Measurements from ENCODE around the gene PC.

The PC gene

DNA sequence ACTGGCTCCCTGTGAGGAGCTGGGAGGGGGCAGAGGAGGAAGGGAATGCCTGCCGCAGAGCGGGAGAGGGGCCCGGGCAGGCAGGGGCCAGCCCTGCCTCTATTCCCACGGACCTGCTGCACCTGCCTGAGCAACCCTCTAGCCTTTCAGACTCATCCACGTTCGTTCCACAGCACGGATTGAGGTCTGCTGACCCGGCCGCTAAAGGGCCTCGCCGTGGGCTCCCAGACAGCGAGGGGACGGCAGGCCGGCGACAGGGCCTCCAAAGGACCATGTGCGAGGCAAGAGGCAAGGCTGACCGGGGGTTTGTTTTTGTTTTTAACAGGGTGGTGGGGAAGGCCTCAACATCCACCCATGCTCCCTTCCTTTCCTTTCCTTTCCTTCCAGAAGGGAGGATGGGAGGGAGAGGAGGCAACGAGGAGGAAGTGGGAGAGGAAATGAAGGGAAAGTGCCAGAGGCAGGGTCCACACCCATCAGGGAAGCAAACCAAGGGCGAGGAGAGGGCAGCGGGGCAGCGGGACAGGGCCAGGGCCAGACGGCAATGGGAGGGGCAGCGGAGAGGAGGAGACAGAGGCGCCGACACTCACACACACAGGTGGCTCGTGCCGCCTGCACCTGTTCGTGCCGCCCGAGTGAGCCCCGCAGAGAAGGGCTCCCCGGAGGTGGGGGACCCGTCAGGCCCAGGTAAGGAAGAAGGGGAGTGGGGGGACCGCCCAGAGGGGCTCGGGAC, 93.8 kb downstream of the PC start:
- FAIRE-seq = no peak

DNA sequence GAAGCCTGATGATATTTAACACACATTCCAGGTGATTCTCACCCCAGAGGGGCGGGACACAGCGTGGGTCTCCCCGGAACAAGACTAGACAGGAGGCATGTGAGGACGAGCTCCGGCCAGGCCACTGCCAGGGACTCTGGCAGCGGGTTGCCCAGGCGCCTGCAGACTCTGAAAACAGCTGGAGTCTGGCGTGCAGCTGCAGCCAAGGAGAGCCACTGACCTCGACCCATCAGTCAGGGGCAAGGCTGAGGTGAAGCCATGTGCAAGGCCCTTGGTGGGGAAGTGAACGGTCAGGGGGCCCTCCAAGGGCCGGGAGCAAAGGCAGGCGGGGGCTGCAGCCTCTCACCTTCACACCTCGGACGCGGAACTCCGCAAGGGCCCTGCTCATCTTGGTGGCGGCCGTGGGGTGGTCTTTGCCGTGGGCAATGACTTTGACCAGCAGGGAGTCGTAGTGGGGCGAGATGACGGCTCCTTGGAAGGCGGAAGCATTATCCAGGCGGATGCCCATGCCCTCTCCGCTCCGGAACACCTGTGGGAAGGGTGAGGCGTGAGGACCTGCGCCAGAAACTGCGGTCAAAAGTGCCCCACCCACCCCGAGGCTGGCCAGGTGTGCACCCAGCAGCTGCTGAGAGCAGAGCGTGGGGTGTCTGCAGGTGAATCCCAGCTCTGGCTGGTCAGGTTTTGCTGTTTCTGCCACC, 94.6 kb downstream of the PC start:
- FAIRE-seq = no peak

DNA sequence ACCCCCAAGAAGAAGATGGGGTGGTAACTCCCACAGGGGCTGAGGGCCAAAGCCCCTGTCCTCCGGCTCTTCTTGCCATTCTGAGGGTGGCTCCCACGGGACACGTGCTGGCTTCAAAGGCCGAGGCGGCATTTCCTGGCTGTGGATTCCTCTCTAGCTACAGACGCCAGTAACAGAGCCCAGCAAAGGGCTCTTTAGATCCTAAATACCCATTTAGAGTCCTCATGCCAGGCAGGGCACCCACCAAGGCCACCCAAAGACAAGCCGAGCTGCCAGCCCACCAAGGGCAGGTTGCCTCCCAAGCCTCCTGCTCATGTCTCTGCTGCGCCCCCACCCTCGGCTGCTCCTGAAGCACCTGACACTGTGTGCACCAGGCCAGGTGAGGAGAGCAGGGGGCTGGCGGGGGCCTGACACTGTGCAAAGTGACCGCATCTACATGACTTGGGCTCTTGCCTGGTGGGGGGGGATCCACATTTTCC, 95.6 kb downstream of the PC start:
- FAIRE-seq = no peak

DNA sequence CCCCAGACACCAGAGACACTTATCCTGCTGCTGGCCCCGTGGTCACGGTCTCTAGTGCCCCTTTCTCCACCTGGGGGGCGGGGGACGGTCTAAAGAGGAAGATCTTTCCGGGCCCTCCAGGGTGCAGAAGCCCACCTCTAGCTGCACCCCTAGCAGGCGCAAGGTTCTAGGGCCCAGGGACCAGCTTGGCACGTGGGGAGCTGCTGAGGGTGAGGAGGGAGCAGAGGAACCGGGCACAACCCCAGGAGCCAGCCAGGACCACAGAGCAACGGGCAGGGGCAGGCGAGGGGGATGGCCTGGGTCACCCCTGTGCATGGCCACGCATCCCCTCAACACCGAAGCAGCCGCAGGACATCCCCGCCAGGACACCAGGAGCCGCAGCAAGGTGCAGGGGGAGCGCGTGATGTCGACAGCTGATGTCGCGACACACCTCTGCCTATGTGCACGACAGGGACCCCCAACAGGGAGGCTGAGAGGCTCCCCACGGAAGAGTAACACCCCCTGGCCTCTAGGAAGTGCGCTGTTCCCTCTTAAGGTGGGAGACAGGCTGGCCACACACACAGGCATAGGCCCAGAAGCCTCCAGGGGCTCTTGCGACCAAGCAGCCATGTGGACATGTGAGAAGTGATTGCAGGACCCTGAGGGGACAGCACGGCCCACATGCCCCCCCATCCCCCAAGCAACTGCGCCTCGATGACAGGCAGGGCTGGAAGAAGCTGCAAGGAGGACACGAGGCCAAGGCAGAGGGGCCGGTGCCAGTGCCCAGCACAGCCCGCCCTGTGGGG, 96.2 kb downstream of the PC start:
- FAIRE-seq = no peak

DNA sequence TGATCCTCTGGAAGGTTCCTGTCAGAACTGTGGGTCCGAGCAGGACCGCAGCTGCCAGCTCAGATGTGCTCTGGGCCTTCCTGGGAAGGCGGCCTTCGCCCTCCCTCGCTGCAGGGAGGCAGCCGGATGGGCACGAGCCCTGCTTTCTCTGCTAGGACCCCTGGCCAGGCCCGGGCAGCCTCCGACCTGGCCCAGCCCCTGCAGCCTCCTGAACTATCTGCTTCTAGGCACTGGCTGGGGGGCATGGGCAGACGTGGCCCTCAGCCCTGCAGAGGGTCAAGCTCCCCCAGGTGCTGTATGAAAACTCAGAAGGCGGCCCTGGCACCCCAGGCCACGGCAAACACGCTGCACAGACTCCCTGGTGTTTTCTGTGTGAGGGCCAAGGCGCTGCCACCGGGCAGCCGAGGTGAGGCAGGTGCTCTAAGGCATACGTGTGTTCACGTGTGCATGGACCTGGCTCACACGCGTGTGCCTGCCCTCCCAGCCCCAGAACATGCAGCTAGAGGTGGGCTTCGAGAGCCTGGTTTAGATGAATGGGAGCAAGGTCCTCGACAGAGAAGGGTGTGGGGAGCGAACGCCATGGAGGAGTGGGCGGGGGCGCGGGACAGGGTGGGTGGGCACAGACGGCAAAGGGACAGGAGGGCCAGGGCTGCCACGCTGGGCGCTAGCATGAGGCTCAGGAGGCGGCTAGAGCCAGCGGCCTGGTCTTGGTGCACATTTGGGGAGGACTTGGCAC, 97.0 kb downstream of the PC start:
- no peak for FAIRE-seq

GRCh38 chr11:66860449-66860831, 97.7 kb downstream of the PC start:
- no peak for FAIRE-seq

DNA sequence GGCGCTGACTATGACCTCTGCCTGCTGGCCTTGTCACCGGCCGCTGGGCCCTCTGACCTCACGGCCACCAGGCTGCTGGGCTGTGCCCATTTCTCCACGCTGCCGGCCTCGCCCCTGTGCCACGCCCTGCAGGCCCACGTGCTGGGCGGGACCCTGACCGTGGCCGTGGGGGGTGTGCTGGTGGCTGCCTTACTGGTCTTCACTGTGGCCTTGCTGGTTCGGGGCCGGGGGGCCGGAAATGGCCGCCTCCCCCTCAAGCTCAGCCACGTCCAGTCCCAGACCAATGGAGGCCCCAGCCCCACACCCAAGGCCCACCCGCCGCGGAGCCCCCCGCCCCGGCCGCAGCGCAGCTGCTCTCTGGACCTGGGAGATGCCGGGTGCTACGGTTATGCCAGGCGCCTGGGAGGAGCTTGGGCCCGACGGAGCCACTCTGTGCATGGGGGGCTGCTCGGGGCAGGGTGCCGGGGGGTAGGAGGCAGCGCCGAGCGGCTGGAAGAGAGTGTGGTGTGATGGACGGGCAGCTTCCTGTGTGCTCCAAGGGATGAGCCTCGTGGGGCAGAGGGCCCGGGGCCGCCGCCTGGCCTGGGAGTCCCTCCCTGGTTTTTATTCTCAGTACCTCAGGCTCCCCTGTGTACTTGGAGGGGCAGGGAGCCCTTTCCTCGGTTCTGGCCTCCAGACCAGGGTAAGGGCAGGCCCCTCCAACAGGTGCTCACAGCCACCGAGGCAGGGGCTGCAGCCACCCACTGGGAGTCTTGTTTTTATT, 98.3 kb downstream of the PC start:
- FAIRE-seq = no peak

DNA sequence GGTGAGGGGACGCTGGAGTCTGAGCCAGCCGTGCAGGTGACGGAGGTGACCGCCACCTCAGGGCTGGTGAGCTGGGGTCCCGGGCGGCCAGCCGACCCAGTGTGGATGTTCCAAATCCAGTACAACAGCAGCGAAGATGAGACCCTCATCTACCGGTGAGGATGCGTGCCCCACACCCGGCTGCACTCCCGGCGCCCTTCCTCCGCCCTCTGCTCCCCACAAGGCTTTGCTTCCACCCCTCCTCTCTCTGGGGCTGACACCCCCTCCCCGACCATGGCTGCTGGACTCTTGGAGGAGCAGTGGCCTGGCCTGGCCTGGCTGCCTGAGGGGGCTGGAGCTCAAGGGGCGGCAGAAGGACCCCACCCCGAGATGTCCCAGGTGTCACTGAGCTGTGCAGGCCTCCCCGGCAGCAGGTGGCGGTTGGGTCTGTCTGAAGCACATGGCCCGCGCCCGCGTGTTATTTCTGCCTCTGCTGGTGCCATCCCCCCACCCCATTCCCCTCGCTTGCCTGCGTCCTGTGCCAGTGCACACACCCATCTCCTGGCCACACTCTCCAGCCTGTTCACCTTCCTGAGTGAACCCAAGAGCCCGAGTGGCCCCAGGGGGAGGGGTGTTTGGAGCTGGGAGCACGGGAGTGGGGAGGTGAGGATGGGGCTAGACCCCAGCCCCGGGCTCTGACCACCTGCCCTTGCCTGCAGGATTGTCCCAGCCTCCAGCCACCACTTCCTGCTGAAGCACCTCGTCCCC, 99.1 kb downstream of the PC start:
- no peak for FAIRE-seq

DNA sequence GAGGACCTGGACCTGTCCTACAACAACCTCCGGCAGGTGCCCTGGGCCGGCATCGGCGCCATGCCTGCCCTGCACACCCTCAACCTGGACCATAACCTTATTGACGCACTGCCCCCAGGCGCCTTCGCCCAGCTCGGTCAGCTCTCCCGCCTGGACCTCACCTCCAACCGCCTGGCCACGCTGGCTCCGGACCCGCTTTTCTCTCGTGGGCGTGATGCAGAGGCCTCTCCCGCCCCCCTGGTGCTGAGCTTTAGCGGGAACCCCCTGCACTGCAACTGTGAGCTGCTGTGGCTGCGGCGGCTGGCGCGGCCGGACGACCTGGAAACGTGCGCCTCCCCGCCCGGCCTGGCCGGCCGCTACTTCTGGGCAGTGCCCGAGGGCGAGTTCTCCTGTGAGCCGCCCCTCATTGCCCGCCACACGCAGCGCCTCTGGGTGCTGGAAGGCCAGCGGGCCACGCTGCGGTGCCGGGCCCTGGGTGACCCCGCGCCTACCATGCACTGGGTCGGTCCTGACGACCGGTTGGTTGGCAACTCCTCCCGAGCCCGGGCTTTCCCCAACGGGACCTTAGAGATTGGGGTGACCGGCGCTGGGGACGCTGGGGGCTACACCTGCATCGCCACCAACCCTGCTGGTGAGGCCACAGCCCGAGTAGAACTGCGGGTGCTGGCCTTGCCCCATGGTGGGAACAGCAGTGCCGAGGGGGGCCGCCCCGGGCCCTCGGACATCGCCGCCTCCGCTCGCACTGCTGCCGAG, 99.8 kb downstream of the PC start:
- no peak for FAIRE-seq

DNA sequence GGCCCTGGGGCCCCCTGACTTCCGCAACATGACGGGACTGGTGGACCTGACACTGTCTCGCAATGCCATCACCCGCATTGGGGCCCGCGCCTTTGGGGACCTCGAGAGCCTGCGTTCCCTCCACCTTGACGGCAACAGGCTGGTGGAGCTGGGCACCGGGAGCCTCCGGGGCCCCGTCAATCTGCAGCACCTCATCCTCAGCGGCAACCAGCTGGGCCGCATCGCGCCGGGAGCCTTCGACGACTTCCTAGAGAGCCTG, 100.3 kb downstream of the PC start:
- FAIRE-seq = no peak

DNA sequence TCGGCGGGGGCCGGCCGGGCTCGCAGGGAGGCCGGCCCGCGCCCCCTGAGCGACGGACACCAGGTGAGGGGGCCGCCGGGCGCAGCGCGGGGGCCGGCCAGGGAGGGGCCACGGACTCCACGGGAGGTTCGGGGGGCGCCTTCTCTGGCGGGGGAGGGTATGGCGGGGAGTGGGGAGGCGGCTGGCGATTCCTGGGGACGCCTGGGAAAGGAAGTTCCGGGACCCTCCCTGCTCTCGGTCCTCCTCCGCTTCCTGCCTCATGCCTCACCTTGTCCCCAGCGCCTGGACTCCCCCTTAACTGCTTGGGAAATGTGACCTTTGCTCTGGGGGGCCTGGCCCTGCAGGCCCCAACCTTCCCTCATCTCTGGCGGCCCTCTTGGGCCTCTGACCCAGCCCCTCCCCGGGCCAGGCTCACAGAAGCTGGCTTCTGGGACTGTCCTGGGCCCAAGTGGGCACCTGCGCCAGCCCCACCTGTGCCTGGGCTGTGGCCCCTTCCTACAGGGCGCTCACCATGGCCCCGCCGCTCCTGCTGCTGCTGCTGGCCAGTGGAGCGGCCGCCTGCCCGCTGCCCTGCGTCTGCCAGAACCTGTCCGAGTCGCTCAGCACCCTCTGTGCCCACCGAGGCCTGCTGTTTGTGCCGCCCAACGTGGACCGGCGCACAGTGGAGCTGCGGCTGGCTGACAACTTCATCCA, 100.8 kb downstream of the PC start:
- no peak for FAIRE-seq

- FAIRE-seq = no peak
Measured at GRCh38 chr11:66856496-66857233, 101.5 kb downstream of the PC start, which contains the start of gene LRFN4. LRFN4 (plus strand) TSS chr11:66857064; CDS start chr11:66857745, 681 bp downstream.

- no peak for FAIRE-seq
Measured at GRCh38 chr11:66855574-66856495, 102.3 kb downstream of the PC start.

DNA sequence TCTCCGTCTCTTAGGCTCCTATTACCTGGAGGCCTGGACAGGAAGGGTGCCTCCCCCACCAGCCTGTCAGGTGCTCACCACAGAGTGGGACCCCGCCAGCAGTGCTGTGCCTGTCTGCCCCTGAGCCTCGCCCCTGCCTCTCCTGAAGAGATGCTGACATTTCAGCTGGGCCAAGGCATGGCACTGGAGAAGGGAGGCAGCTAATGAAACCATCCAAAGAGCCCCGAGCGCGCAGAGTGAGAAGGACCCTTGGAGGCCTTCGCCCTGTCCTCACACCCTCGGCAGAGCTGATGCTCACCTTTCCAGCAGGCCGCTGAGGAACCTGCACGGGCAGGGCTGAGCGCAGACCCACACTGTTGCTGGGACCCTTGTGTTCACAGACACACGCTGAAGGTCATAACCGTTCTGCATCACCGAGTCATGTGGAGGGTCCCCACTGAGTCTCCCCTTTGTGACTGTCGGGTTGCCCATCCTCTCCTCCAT, 103.4 kb downstream of the PC start:
- no peak for FAIRE-seq

DNA sequence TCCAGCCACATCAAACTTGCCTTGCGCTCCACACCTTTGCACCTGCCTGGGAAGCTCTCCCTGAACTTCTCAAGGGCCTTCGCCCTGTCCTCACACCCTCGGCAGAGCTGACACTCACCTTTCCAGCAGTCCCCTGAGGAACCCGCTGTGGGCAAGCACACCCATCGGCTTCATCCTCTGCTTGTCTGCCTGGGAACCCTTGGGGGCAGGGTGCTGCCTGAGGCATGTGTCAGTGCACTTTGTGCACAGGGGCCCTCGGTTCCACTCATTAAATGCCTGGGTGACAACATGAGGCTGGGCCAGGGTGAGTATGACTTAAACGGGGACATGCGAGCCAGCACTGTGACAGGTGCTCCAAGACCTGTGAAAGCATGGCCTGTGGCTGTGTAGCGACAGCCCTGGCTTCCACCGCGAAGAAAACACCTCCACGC, 103.9 kb downstream of the PC start:
- FAIRE-seq = no peak

DNA sequence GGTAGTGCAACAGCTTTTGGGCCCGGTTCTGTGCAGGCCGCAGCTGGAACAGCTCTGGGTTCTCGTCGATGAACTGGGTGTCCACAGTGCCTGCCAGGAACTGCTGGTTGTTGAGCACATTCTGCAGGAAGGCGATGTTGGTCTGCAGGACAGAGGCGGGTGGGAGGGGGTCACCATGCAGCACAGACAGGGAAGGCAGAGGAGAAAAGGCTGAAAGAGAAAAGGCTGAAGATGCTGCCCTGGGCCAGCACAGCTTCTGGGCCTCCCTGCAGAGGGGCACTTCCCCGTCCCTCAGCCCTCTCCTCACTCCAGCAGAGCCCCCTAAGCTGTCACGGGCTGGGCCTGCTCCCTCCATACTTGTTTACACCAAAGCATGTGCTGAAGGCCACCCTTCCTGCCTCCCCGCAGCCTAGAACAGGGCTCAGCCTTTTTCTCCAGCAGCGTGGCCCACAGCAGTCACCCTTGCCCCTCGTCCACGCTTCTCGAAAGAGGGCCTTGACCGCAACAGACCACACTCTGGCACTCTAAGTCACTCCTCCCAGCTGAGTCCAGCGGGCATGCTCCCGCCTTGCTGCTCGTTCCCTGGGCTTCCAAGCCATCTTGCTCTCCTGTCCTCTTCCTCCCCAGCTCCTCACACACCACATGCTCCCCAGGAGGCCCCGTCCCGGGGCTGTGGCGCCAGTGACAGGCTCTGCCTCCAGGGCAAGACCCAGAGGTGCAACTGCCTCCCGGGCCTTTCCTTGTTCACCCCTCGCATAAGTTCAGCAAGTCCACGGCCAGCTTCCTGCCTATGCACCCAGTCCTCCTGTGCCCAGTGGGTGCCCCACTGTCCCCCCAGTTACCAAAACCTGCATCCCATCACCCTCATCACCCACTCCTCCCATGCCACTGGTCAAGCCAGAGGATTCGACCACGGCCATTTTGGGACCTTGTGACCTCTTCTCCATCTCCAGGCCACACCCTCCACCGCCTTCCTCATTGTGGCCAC, 104.6 kb downstream of the PC start:
- FAIRE-seq = no peak

All from endometrium (tissue), 2 donors.